Measurements from ENCODE around the gene IL2RA.

Gene IL2RA

GRCh38 chr10:6102128-6102527 lies 40.0 kb upstream of the IL2RA start:
- no peak for DNase-seq (ENCODE audit: low read depth)
- no peak overlapping the region for H3K4me3 ChIP-seq (ENCODE audit: low read length)
- no peak for TF ChIP-seq CTCF (conservative IDR thresholded peaks at IDR 0.05; ENCODE audit: low read depth, low read length)

GRCh38 chr10:6101181-6101580 lies 39.0 kb upstream of the IL2RA start:
- DNase-seq (ENCODE audit: low read depth) = no peak
- no peak overlapping the region for H3K4me3 ChIP-seq (ENCODE audit: low read length)

GRCh38 chr10:6100370-6100769 lies 38.2 kb upstream of the IL2RA start:
- TF ChIP-seq CTCF (conservative IDR thresholded peaks at IDR 0.05; ENCODE audit: low read depth, low read length) = no peak
- DNase-seq (ENCODE audit: low read depth) = no peak
- H3K4me3 ChIP-seq (ENCODE audit: low read length) = no peak overlapping the region

More at GRCh38 chr10:6101181-6101580, 39.0 kb upstream of the IL2RA start:
- TF ChIP-seq CTCF (conservative IDR thresholded peaks at IDR 0.05; ENCODE audit: low read depth, low read length) = no peak

GRCh38 chr10:6098156-6098555 lies 36.0 kb upstream of the IL2RA start:
- H3K4me3 ChIP-seq (ENCODE audit: low read length) = no peak overlapping the region
- DNase-seq (ENCODE audit: low read depth) = no peak
- no peak for TF ChIP-seq CTCF (conservative IDR thresholded peaks at IDR 0.05; ENCODE audit: low read depth, low read length)

GRCh38 chr10:6097063-6097462 lies 34.9 kb upstream of the IL2RA start:
- no peak for DNase-seq (ENCODE audit: low read depth)
- no peak overlapping the region for H3K4me3 ChIP-seq (ENCODE audit: low read length)
- no peak for TF ChIP-seq CTCF (conservative IDR thresholded peaks at IDR 0.05; ENCODE audit: low read depth, low read length)

- H3K4me3 ChIP-seq (ENCODE audit: low read length) = no peak overlapping the region
- no peak for DNase-seq (ENCODE audit: low read depth)
- no peak for TF ChIP-seq CTCF (conservative IDR thresholded peaks at IDR 0.05; ENCODE audit: low read depth, low read length)
Measured at GRCh38 chr10:6095810-6096570, 33.8 kb upstream of the IL2RA start.

GRCh38 chr10:6092731-6093130 lies 30.6 kb upstream of the IL2RA start:
- no peak overlapping the region for H3K4me3 ChIP-seq (ENCODE audit: low read length)
- no peak for DNase-seq (ENCODE audit: low read depth)
- no peak for TF ChIP-seq CTCF (conservative IDR thresholded peaks at IDR 0.05; ENCODE audit: low read depth, low read length)
